Lower leg skin (tissue), 4 donors: ENCODE data around the gene ZBTB21. TPM values are rescaled to one million over a fixed set of nuclear protein-coding genes. Genes with fewer than 3 reads are reported as not detected.
"Not testable (repeated sequence)": the region's sequence is repeated elsewhere in the genome, so short reads cannot be mapped to it uniquely, and the experiment has no call there.

Source experiments
- DNase-seq, 2 donors: peaks; one replicate each; pipeline ENCODE4 v3.0.0-alpha.2; 2019; ENCODE audit warnings: low spot score in 2 of 2
- H3K4me3 ChIP-seq: fragments of 200-600 bp; sonication (generic); 2 replicates; pipeline ENCODE4 v1.5.1; 2017; ENCODE audit warnings: mild to moderate bottlenecking, low read depth; ENCODE audit not compliant: poor library complexity, severe bottlenecking
- CTCF ChIP-seq, 3 donors: fragments of 450-650 bp; IDR thresholded peaks; one replicate each; pipeline ENCODE4 v1.5.1; 2016; ENCODE audit warnings: antibody characterized with exemption in 3 of 3, mild to moderate bottlenecking in 3 of 3, moderate library complexity in 2 of 3
- POLR2A ChIP-seq, 2 donors: fragments of 450-650 bp; IDR thresholded peaks; one replicate each; pipeline ENCODE4 v1.6.1; 2016 to 2017; ENCODE audit warnings: antibody characterized with exemption in 2 of 2, mild to moderate bottlenecking in 1 of 2, moderate library complexity in 1 of 2
- WGBS, 2 donors: methylation state at CpG; one replicate each; pipeline ENCODE4 v1.1.5; 2018; 5-methylcytosine and 5-hydroxymethylcytosine counted together
- intact Hi-C: fragments of 100-400 bp; cut with DNase I; formaldehyde crosslinking; loops from one replicate; pipeline ENCODE4 v1.15.0; 2023; ENCODE audit warnings: low total_unique reads
- total RNA-seq, 4 donors: library from RNA; depleted of rRNA; stranded (reverse); fragments of >200 nt; gene quantifications; one replicate each; pipeline ENCODE4 v1.1.0, GENCODE V29; 2016

The ZBTB21 gene
- total RNA-seq, 4 donors from 2014 or later: 18.1 to 31.9 (median 28.2) TPM

- TF ChIP-seq POLR2A (IDR thresholded peaks at IDR 0.05) (no peak), CTCF (IDR thresholded peaks at IDR 0.05) (no peak)
- DNase-seq: no peak
- intact Hi-C loops: loop anchor here (10.0 kb wide), 1 partner anchor 51 kb away; no protein-coding TSS in a partner anchor
These were observed 56.1 kb downstream of the ZBTB21 start, which contains the start of gene C2CD2 for GRCh38 chr21:41953831-41954653. C2CD2 (minus strand) TSS chr21:41954018; CDS start chr21:41953648, 370 bp downstream.

GRCh38 chr21:41953249-41953830 lies 56.8 kb downstream of the ZBTB21 start:
- TF ChIP-seq CTCF (IDR thresholded peaks at IDR 0.05) (no peak), POLR2A (IDR thresholded peaks at IDR 0.05) (no peak)
- H3K4me3 ChIP-seq: peak overlapping the region; percentile 41
- intact Hi-C loops: loop anchor here (10.0 kb wide), 1 partner anchor 51 kb away; no protein-coding TSS in a partner anchor
- DNase-seq: no peak
- WGBS, 2 donors: 11% methylated on average over 23 of the region's 67 CpGs; no CpG with 5 or more reads in 1 of the 2 donors

More at GRCh38 chr21:41953831-41954653, 56.1 kb downstream of the ZBTB21 start, which contains the start of gene C2CD2:
- WGBS, 2 donors: 29 to 36% methylated on average over 6 to 11 of the region's 85 CpGs
- H3K4me3 ChIP-seq: peak within 1 kb of the TSS; percentile 41

GRCh38 chr21:41952568-41953248 lies 57.5 kb downstream of the ZBTB21 start:
- H3K4me3 ChIP-seq: peak overlapping the region; percentile 41
- 57 to 59% methylated on average over 24 to 30 of the region's 30 CpGs for WGBS, 2 donors
- intact Hi-C loops: loop anchor here (10.0 kb wide), 1 partner anchor 52 kb away; no protein-coding TSS in a partner anchor
- TF ChIP-seq POLR2A (IDR thresholded peaks at IDR 0.05) (no peak), CTCF (IDR thresholded peaks at IDR 0.05) (no peak)
- no peak for DNase-seq

- no peak for TF ChIP-seq POLR2A (IDR thresholded peaks at IDR 0.05)
- TF ChIP-seq CTCF (IDR thresholded peaks at IDR 0.05): no peak
- WGBS, 2 donors: 79 to 94% methylated on average over 5 of the region's 5 CpGs
- DNase-seq: no peak
- H3K4me3 ChIP-seq: no peak overlapping the region
- intact Hi-C loops: loop anchor here (10.0 kb wide), 1 partner anchor 53 kb away; no protein-coding TSS in a partner anchor
These were observed 58.1 kb downstream of the ZBTB21 start for GRCh38 chr21:41951876-41952567.

- no peak overlapping the region for H3K4me3 ChIP-seq
- no peak for TF ChIP-seq CTCF (IDR thresholded peaks at IDR 0.05)
- no peak for TF ChIP-seq POLR2A (IDR thresholded peaks at IDR 0.05)
- intact Hi-C loops: loop anchor here (10.0 kb wide), 1 partner anchor 54 kb away; no protein-coding TSS in a partner anchor
- WGBS, 2 donors: 84 to 91% methylated on average over 14 of the region's 14 CpGs
- DNase-seq: no peak
These were observed 59.2 kb downstream of the ZBTB21 start for GRCh38 chr21:41950941-41951351.

- not testable (repeated sequence) for DNase-seq, H3K4me3 ChIP-seq
- intact Hi-C loops: loop anchor here (10.0 kb wide), 2 partner anchors 55 to 165 kb away; no protein-coding TSS in a partner anchor
- WGBS, 2 donors: 96 to 100% methylated on average over 3 of the region's 3 CpGs
These were observed 60.5 kb downstream of the ZBTB21 start for GRCh38 chr21:41949631-41950030.
